H9 (cell line): Measurements from ENCODE around the gene AK5. TPM values are rescaled to one million over a fixed set of nuclear protein-coding genes. Genes with fewer than 3 reads are reported as not detected.

ENCODE experiments used
- DNase-seq: peaks from one replicate; pipeline ENCODE4 v3.0.0-alpha.2; 2017
- H2AFZ ChIP-seq: one replicate; pipeline ENCODE4 v1.6.1; 2013; ENCODE audit warnings: mild to moderate bottlenecking, low read length, control low read depth, moderate library complexity
- H2AK5ac ChIP-seq: 2 replicates; pipeline ENCODE4 v1.6.1; 2013; ENCODE audit warnings: low read length, control low read depth, mixed read lengths; ENCODE audit not compliant: insufficient read length
- H2BK120ac ChIP-seq: one replicate; pipeline ENCODE4 v1.6.1; 2013; ENCODE audit warnings: low read depth, mild to moderate bottlenecking, low read length, control low read depth, inconsistent platforms; ENCODE audit not compliant: poor library complexity, severe bottlenecking
- H2BK12ac ChIP-seq: 2 replicates; pipeline ENCODE4 v1.6.1; 2013; ENCODE audit warnings: low read length, control low read depth, mixed read lengths, low read depth; ENCODE audit not compliant: insufficient read length
- H2BK15ac ChIP-seq: 2 replicates; pipeline ENCODE4 v1.6.1; 2013; ENCODE audit warnings: low read depth, low read length, control low read depth
- H2BK20ac ChIP-seq: one replicate; pipeline ENCODE4 v1.6.1; 2013; ENCODE audit warnings: low read depth, mild to moderate bottlenecking, low read length, control low read depth, inconsistent platforms; ENCODE audit not compliant: poor library complexity, severe bottlenecking
- H2BK5ac ChIP-seq: 2 replicates; pipeline ENCODE4 v1.6.1; 2013; ENCODE audit warnings: low read length, control low read depth, mixed read lengths; ENCODE audit not compliant: insufficient read length
- H3K14ac ChIP-seq: 2 replicates; pipeline ENCODE4 v1.6.1; 2013; ENCODE audit warnings: low read length, control low read depth; ENCODE audit not compliant: insufficient read depth
- H3K18ac ChIP-seq: 2 replicates; pipeline ENCODE4 v1.6.1; 2013; ENCODE audit warnings: low read depth, mild to moderate bottlenecking, mixed read lengths, low read length, control low read depth; ENCODE audit not compliant: insufficient read length
- H3K23ac ChIP-seq: 2 replicates; pipeline ENCODE4 v1.6.1; 2013; ENCODE audit warnings: low read length, control low read depth, mixed read lengths, low read depth; ENCODE audit not compliant: insufficient read length
- H3K23me2 ChIP-seq: 2 replicates; pipeline ENCODE4 v1.6.1; 2013; ENCODE audit warnings: low read depth, mild to moderate bottlenecking, mixed read lengths, low read length, control low read depth; ENCODE audit not compliant: insufficient read length, poor library complexity, severe bottlenecking
- H3K27ac ChIP-seq: 2 replicates; pipeline ENCODE4 v1.5.1; 2013; ENCODE audit warnings: low read length, control low read depth, mixed read lengths, low read depth; ENCODE audit not compliant: insufficient read length
- H3K27me3 ChIP-seq: 2 replicates; pipeline ENCODE4 v1.6.1; 2013; ENCODE audit warnings: low read length, control low read depth, inconsistent platforms; ENCODE audit not compliant: insufficient read depth
- H3K4ac ChIP-seq: 2 replicates; pipeline ENCODE4 v1.6.1; 2013; ENCODE audit warnings: low read depth, mild to moderate bottlenecking, control low read depth, inconsistent platforms, low read length, moderate library complexity
- H3K4me1 ChIP-seq: 2 replicates; pipeline ENCODE4 v1.6.1; 2013; ENCODE audit warnings: low read length, control low read depth, inconsistent platforms; ENCODE audit not compliant: insufficient read depth
- H3K4me2 ChIP-seq: 2 replicates; pipeline ENCODE4 v1.6.1; 2013; ENCODE audit warnings: low read length, control low read depth, mixed read lengths; ENCODE audit not compliant: insufficient read length, insufficient read depth
- H3K56ac ChIP-seq: 2 replicates; pipeline ENCODE4 v1.6.1; 2013; ENCODE audit warnings: low read depth, mild to moderate bottlenecking, mixed read lengths, low read length, control low read depth; ENCODE audit not compliant: insufficient read length
- H3K79me1 ChIP-seq: 2 replicates; pipeline ENCODE4 v1.6.1; 2013; ENCODE audit warnings: low read depth, mild to moderate bottlenecking, moderate library complexity, low read length, control low read depth, inconsistent platforms; ENCODE audit not compliant: insufficient read depth, poor library complexity, severe bottlenecking
- H3K79me2 ChIP-seq: 2 replicates; pipeline ENCODE4 v1.6.1; 2013; ENCODE audit warnings: low read length, control low read depth, inconsistent platforms; ENCODE audit not compliant: insufficient read depth
- H3K9ac ChIP-seq: 2 replicates; pipeline ENCODE4 v1.6.1; 2013; ENCODE audit warnings: low read length, control low read depth, mixed read lengths; ENCODE audit not compliant: insufficient read length; ENCODE audit errors: extremely low read depth
- H3K9me3 ChIP-seq: one replicate; pipeline ENCODE4 v1.6.1; 2013; ENCODE audit warnings: low read depth, low read length, inconsistent platforms; ENCODE audit not compliant: control insufficient read depth
- H3T11ph ChIP-seq: one replicate; pipeline ENCODE4 v1.6.1; 2013; ENCODE audit warnings: mild to moderate bottlenecking, low read length, control low read depth, inconsistent platforms
- H4K20me1 ChIP-seq: one replicate; pipeline ENCODE4 v1.6.1; 2013; ENCODE audit not compliant: control insufficient read depth, insufficient read length, insufficient read depth
- H4K5ac ChIP-seq: 2 replicates; pipeline ENCODE4 v1.6.1; 2013; ENCODE audit warnings: low read depth, mild to moderate bottlenecking, mixed read lengths, low read length, control low read depth; ENCODE audit not compliant: insufficient read length
- H4K8ac ChIP-seq: replicated peaks from 2 replicates; pipeline ENCODE4 v1.6.1; 2013; ENCODE audit warnings: low read length, control low read depth, mixed read lengths, low read depth; ENCODE audit not compliant: insufficient read length
- H4K91ac ChIP-seq: 2 replicates; pipeline ENCODE4 v1.6.1; 2013; ENCODE audit warnings: low read depth, mild to moderate bottlenecking, moderate library complexity, mixed read lengths, low read length, control low read depth; ENCODE audit not compliant: insufficient read length
- H3K27ac Mint-ChIP-seq, 3 experiments: 2 replicates in 2 of 3; 3 replicates in 1 of 3; pipeline ENCODE4 v1.8.0; 2020 to 2021; ENCODE audit warnings: mixed read lengths in 3 of 3, mild to moderate bottlenecking in 1 of 3, moderate library complexity in 1 of 3
- H3K27me3 Mint-ChIP-seq: 2 replicates; pipeline ENCODE4 v1.8.0; 2021; ENCODE audit warnings: low read depth, mild to moderate bottlenecking, moderate library complexity, mixed read lengths
- H3K36me3 Mint-ChIP-seq, 3 experiments: 2 replicates in 2 of 3; 3 replicates in 1 of 3; pipeline ENCODE4 v1.8.0; 2020 to 2021; ENCODE audit warnings: low read depth in 3 of 3, mixed read lengths in 3 of 3; ENCODE audit not compliant: insufficient read depth in 1 of 3
- H3K4me1 Mint-ChIP-seq, 2 experiments: 2 replicates each; pipeline ENCODE4 v1.8.0; 2020; ENCODE audit warnings: mixed read lengths in 2 of 2
- H3K4me3 Mint-ChIP-seq, 2 experiments: 2 replicates in 1 of 2; 3 replicates in 1 of 2; pipeline ENCODE4 v1.8.0; 2020 to 2021; ENCODE audit warnings: mild to moderate bottlenecking in 2 of 2, mixed read lengths in 2 of 2, moderate library complexity in 1 of 2
- H3K9me3 Mint-ChIP-seq, 2 experiments: 2 replicates in 1 of 2; 3 replicates in 1 of 2; pipeline ENCODE4 v1.8.0; 2020; ENCODE audit warnings: mild to moderate bottlenecking in 2 of 2, mixed read lengths in 2 of 2, moderate library complexity in 1 of 2
- CTCF ChIP-seq: fragments of 200-600 bp; sonication (generic); conservative IDR thresholded peaks from 3 replicates; pipeline ENCODE4 v1.8.0; 2021; ENCODE audit warnings: antibody characterized with exemption, mild to moderate bottlenecking
- WGBS: extraction: QIAGEN DNeasy Blood & Tissue Kit; methylation state at CpG from one replicate; pipeline ENCODE4 v1.1.7; 2013; ENCODE audit warnings: missing lambda C conversion rate, low lambda C conversion rate, mixed read lengths; ENCODE audit not compliant: insufficient read length; ENCODE audit errors: extremely low coverage; 5-methylcytosine and 5-hydroxymethylcytosine counted together
- total RNA-seq: library from RNA; stranded (reverse); gene quantifications from 2 replicates; pipeline ENCODE4 v1.2.1, GENCODE V29; 2021

AK5 gene
- total RNA-seq, 1 experiment from 2014 or later, result 2.5 TPM

- no peak overlapping the region for H2BK20ac ChIP-seq
- H3K56ac ChIP-seq, result no peak overlapping the region
- no peaks in the 10 kb centered on the region for H3K79me1 ChIP-seq
- Mint-ChIP-seq H3K27ac (no peak overlapping the region), H3K27me3 (no peaks in the 10 kb centered on the region), H3K4me1 (peaks cover 2 to 6% of the 10 kb centered on the region in 2 experiments; a peak in 3 of 4 replicates), H3K36me3 (peaks cover 0 to 4% (median 0%) of the 10 kb centered on the region in 3 experiments; a peak in 1 of 7 replicates), H3K4me3 (no peak overlapping the region), H3K9me3 (peaks cover 0 to 6% of the 10 kb centered on the region in 2 experiments; a peak in 2 of 5 replicates)
- no peak overlapping the region for H3K27ac ChIP-seq
- no peak overlapping the region for H3T11ph ChIP-seq
- H3K18ac ChIP-seq, result no peak overlapping the region
- H3K23ac ChIP-seq, result no peak overlapping the region
- H2AFZ ChIP-seq, result no peak overlapping the region
- WGBS, result no CpG with 5 or more reads among the region's 5 CpGs
- no peaks in the 10 kb centered on the region for H3K9me3 ChIP-seq
- no peak for DNase-seq
- H3K4ac ChIP-seq, result no peak overlapping the region
- TF ChIP-seq CTCF, result no peak
- no peak overlapping the region for H2BK15ac ChIP-seq
- H3K79me2 ChIP-seq, result no peaks in the 10 kb centered on the region
- H4K20me1 ChIP-seq, result no peaks in the 10 kb centered on the region
- no peak overlapping the region for H4K91ac ChIP-seq
- H3K27me3 ChIP-seq, result no peaks in the 10 kb centered on the region
- H3K23me2 ChIP-seq, result no peaks in the 10 kb centered on the region
- no peak overlapping the region for H3K9ac ChIP-seq
- no peak overlapping the region for H2BK12ac ChIP-seq
- no peak overlapping the region for H3K4me2 ChIP-seq
- no peak overlapping the region for H2BK120ac ChIP-seq
- no peak overlapping the region for H3K14ac ChIP-seq
- no peak overlapping the region for H4K5ac ChIP-seq
- no peak overlapping the region for H4K8ac ChIP-seq
- no peaks in the 10 kb centered on the region; the same call in 1 of the 2 replicates for H3K4me1 ChIP-seq
- H2AK5ac ChIP-seq, result no peak overlapping the region
- no peak overlapping the region for H2BK5ac ChIP-seq
Measured at GRCh38 chr1:77534456-77534855, 252.6 kb downstream of the AK5 start.
